ENCODE measurements around the gene PLAGL1. TPM values are rescaled to one million over a fixed set of nuclear protein-coding genes. Genes with fewer than 3 reads are reported as not detected.

The PLAGL1 gene
- polyA plus RNA-seq, 3 donors: 11.6 to 60.7 (median 16.7) TPM

DNA sequence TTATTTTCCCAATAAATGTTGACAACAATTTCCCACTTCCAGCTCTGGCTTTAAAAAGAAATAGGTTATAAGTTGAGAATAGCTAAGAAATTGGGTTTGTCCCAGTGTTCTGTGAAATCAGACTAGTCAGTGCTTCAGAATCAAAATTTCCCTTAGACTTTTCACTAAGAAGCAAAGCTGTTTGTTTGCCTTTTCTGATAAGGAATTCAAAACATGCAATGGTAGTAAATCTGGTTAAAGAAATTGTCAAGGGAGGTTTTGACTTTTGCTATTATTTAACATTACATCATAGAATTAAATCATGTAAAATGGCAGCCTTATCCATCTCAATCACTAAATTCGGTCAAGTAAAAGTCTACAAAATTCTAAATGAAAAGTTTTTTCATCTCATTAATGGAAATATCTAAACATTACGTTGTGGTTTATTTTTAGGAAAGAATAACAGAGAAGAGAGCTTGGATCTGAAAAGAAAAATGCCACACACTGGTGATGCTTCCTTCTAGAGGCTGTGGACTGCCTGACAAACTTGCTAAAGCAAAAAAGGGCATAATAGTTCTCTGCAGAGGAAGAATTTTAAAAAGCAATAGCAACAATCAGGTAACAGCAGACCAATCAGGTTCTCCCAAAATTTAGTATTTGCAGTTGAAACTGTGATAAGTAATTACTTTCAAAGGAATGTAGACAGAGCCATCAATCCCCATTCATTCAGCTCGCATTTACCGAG, 36.4 kb downstream of the PLAGL1 start:
- peaks cover 31% of the 10 kb centered on the region for H3K4me1 Mint-ChIP-seq
- Histone ChIP-seq H3K4me2 (replicated peaks; ENCODE audit: extremely low read depth, low read length, poor library complexity, severe bottlenecking) (no peak overlapping the region), H2AFZ (ENCODE audit: insufficient read depth, low read depth, low read length, poor library complexity, severe bottlenecking) (no peak overlapping the region), H3K9ac (ENCODE audit: insufficient read depth, low read length, poor library complexity, severe bottlenecking) (no peak overlapping the region), H3K4me3 (replicated peaks in 1 of 3; ENCODE audit: low read depth in 2 of 3, low read length in 3 of 3) (no peak overlapping the region), H3K79me2 (ENCODE audit: insufficient read depth, low read length) (no peaks in the 10 kb centered on the region), H3K9me3 (replicated peaks in 1 of 2; ENCODE audit: control insufficient read depth in 1 of 2, insufficient read depth in 1 of 2, low read length in 2 of 2) (no peaks in the 10 kb centered on the region), H3K27me3 (ENCODE audit: control insufficient read depth in 2 of 2, insufficient read depth in 2 of 2, low read length in 2 of 2) (no peaks in the 10 kb centered on the region), H3K4me1 (ENCODE audit: control insufficient read depth in 1 of 2, insufficient read depth in 2 of 2, low read length in 2 of 2) (peaks cover 22 to 26% of the 10 kb centered on the region in 2 donors), H4K20me1 (ENCODE audit: insufficient read depth, low read length) (no peaks in the 10 kb centered on the region), H3K36me3 (replicated peaks in 1 of 2; ENCODE audit: control insufficient read depth in 1 of 2, insufficient read depth in 2 of 2, low read length in 2 of 2) (no peaks in the 10 kb centered on the region), H3K27ac (ENCODE audit: low read depth in 1 of 2, low read length in 2 of 2) (no peak overlapping the region)
- H3K4me3 Mint-ChIP-seq: no peak overlapping the region
- no CpG with 5 or more reads among the region's 4 CpGs for WGBS (ENCODE audit: insufficient coverage)
- no peaks in the 10 kb centered on the region for H3K27me3 Mint-ChIP-seq (ENCODE audit: low read depth in 3 of 3)
- no peak overlapping the region for H3K27ac Mint-ChIP-seq
- TF ChIP-seq, protein P1, sequence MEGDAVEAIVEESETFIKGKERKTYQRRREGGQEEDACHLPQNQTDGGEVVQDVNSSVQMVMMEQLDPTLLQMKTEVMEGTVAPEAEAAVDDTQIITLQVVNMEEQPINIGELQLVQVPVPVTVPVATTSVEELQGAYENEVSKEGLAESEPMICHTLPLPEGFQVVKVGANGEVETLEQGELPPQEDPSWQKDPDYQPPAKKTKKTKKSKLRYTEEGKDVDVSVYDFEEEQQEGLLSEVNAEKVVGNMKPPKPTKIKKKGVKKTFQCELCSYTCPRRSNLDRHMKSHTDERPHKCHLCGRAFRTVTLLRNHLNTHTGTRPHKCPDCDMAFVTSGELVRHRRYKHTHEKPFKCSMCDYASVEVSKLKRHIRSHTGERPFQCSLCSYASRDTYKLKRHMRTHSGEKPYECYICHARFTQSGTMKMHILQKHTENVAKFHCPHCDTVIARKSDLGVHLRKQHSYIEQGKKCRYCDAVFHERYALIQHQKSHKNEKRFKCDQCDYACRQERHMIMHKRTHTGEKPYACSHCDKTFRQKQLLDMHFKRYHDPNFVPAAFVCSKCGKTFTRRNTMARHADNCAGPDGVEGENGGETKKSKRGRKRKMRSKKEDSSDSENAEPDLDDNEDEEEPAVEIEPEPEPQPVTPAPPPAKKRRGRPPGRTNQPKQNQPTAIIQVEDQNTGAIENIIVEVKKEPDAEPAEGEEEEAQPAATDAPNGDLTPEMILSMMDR (IDR thresholded peaks at IDR 0.05): no peak
- no peaks in the 10 kb centered on the region for H3K9me3 Mint-ChIP-seq
- H3K36me3 Mint-ChIP-seq: peaks cover 0 to 6% of the 10 kb centered on the region in 2 donors
- intact Hi-C loops (cut with micrococcal nuclease): no loop called here
- DNase-seq: no peak

DNA sequence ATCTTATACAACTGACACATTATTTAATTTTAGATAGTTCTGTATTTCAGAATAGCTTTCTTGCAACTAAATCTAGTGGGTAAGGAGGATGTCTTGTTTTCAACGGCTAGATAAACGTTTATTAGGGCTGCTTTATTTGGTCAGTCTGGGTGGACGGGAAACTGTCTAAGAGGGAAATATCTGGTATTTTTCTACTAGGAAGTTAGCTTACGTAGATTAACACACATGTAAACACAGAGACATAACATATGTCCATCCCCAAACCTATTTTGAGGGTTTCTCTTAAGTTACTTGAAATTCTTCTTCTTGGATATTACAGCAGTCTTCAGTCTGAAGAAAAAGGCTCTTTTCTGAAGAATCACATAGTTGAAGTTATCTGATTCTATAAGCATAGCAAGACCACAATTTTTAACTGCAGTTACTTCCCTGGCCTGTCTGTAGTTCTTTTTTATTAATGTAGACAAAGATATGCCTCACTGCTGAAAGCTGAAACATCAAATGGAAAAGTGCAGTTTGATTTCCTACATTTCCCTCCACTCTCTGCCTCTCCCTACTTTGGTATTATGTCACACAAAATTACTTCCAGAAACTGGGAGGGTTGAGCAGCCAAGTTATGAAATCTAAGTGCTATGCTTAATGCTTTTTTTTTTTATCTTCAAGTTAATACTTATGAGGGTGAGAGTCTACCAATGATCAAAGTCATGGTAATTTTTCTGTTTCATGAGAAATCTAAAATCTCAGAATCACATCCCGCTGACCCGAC, 37.4 kb downstream of the PLAGL1 start:
- Histone ChIP-seq H3K4me1 (ENCODE audit: control insufficient read depth in 1 of 2, insufficient read depth in 2 of 2, low read length in 2 of 2) (peaks cover 32 to 33% of the 10 kb centered on the region in 2 donors), H3K27me3 (ENCODE audit: control insufficient read depth in 2 of 2, insufficient read depth in 2 of 2, low read length in 2 of 2) (no peaks in the 10 kb centered on the region), H3K27ac (ENCODE audit: low read depth in 1 of 2, low read length in 2 of 2) (no peak overlapping the region), H3K9me3 (replicated peaks in 1 of 2; ENCODE audit: control insufficient read depth in 1 of 2, insufficient read depth in 1 of 2, low read length in 2 of 2) (no peaks in the 10 kb centered on the region), H2AFZ (ENCODE audit: insufficient read depth, low read depth, low read length, poor library complexity, severe bottlenecking) (no peak overlapping the region), H3K79me2 (ENCODE audit: insufficient read depth, low read length) (no peaks in the 10 kb centered on the region), H3K9ac (ENCODE audit: insufficient read depth, low read length, poor library complexity, severe bottlenecking) (no peak overlapping the region), H4K20me1 (ENCODE audit: insufficient read depth, low read length) (no peaks in the 10 kb centered on the region), H3K4me3 (replicated peaks in 1 of 3; ENCODE audit: low read depth in 2 of 3, low read length in 3 of 3) (no peak overlapping the region), H3K36me3 (replicated peaks in 1 of 2; ENCODE audit: control insufficient read depth in 1 of 2, insufficient read depth in 2 of 2, low read length in 2 of 2) (no peaks in the 10 kb centered on the region), H3K4me2 (replicated peaks; ENCODE audit: extremely low read depth, low read length, poor library complexity, severe bottlenecking) (no peak overlapping the region)
- no CpG with 5 or more reads among the region's 6 CpGs for WGBS (ENCODE audit: insufficient coverage)
- Mint-ChIP-seq H3K4me1 (peaks cover 37% of the 10 kb centered on the region), H3K4me3 (no peak overlapping the region), H3K27ac (no peak overlapping the region), H3K27me3 (ENCODE audit: low read depth in 3 of 3) (no peaks in the 10 kb centered on the region), H3K9me3 (no peaks in the 10 kb centered on the region), H3K36me3 (peaks cover 0 to 6% of the 10 kb centered on the region in 2 donors)
- TF ChIP-seq, protein P1 (IDR thresholded peaks at IDR 0.05): no peak
- no peak for DNase-seq
- intact Hi-C loops (cut with micrococcal nuclease): no loop called here

Measured in CD14-positive monocyte (primary cell).